ENCODE results near the gene MBOAT2. TPM values are rescaled to one million over a fixed set of nuclear protein-coding genes. Genes with fewer than 3 reads are reported as not detected.

MBOAT2 gene
- total RNA-seq, 1 experiment from 2014 or later: 30.7 TPM

DNA sequence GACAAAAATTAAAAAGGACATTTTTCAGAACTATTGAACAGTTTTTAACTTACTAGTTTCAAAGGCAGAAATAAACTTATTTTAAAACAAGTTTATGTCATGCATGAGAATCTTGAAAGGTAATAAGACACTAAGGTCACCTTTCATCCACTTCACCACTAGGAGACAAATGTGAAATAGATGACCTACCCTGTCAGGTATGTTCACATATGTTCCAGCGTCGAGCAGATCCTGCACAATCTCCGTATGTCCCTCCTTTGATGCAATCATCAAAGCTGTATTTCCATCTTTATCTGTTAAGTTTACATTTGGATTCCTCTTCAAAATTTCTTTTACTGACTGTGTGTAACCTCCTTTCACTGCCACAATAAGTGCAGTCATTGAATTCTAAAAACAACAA, 200.7 kb downstream of the MBOAT2 start:
- H3K9me3 ChIP-seq (ENCODE audit: low read length): no peaks in the 10 kb centered on the region
- no peak for DNase-seq
- no peaks in the 10 kb centered on the region for H3K9me2 ChIP-seq (replicated peaks; ENCODE audit: low read length)
- H3F3A ChIP-seq (ENCODE audit: low read length, unreplicated experiment): peaks cover 19% of the 10 kb centered on the region
- no peak overlapping the region for H2AFZ ChIP-seq (ENCODE audit: low read length)
- H3K4me3 ChIP-seq (ENCODE audit: low read length): no peak overlapping the region
- ChIA-PET POLR2A (ENCODE audit: unreplicated experiment) (no interaction called here), CTCF (no interaction called here)
- no peaks in the 10 kb centered on the region for H3K27me3 ChIP-seq (ENCODE audit: low read length)
- no peak overlapping the region for H3K9ac ChIP-seq (ENCODE audit: low read length)
- no TSS peak for BruUV-seq (replicated peaks)
- ATAC-seq: no peak
- no peak overlapping the region for H3K27ac ChIP-seq (ENCODE audit: low read length)
- no peaks in the 10 kb centered on the region for H3K79me2 ChIP-seq (ENCODE audit: low read length)
- no peak overlapping the region for H3K4me2 ChIP-seq (ENCODE audit: low read length)
- TF ChIP-seq EZH2phosphoT487 (IDR thresholded peaks at IDR 0.05; ENCODE audit: borderline replicate concordance, low read length) (no peak), EZH2 (IDR thresholded peaks at IDR 0.05; ENCODE audit: low read length, unreplicated experiment) (no peak)
- TF ChIP-seq, protein P1, sequence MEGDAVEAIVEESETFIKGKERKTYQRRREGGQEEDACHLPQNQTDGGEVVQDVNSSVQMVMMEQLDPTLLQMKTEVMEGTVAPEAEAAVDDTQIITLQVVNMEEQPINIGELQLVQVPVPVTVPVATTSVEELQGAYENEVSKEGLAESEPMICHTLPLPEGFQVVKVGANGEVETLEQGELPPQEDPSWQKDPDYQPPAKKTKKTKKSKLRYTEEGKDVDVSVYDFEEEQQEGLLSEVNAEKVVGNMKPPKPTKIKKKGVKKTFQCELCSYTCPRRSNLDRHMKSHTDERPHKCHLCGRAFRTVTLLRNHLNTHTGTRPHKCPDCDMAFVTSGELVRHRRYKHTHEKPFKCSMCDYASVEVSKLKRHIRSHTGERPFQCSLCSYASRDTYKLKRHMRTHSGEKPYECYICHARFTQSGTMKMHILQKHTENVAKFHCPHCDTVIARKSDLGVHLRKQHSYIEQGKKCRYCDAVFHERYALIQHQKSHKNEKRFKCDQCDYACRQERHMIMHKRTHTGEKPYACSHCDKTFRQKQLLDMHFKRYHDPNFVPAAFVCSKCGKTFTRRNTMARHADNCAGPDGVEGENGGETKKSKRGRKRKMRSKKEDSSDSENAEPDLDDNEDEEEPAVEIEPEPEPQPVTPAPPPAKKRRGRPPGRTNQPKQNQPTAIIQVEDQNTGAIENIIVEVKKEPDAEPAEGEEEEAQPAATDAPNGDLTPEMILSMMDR (conservative IDR thresholded peaks at IDR 0.05; ENCODE audit: low read depth, low read length): no peak
- peaks cover 23% of the 10 kb centered on the region for H3K4me1 ChIP-seq (ENCODE audit: insufficient read depth, low read length)
- H4K20me1 ChIP-seq (ENCODE audit: low read length): no peaks in the 10 kb centered on the region; the same call in 1 of the 2 replicates
- intact Hi-C loops (cut with micrococcal nuclease): no loop called here
- H3K36me3 ChIP-seq (ENCODE audit: low read depth, low read length): peaks cover 40% of the 10 kb centered on the region

Other genes starting within 250 kb of the MBOAT2 start
- 35.3 and 37.6 TPM in 2 replicates for gene KIDINS220, start 166.1 kb downstream of the MBOAT2 start, total RNA-seq (2014; rRNA removed)
- 25.2 and 34.5 TPM in 2 replicates for gene ASAP2, start 203.1 kb upstream of the MBOAT2 start, total RNA-seq (2014; rRNA removed)